Body of pancreas (tissue), 4 donors: ENCODE measurements around the gene FHL1. TPM values are rescaled to one million over a fixed set of nuclear protein-coding genes. Genes with fewer than 3 reads are reported as not detected.
"Not testable (repeated sequence)": the region's sequence is repeated elsewhere in the genome, so short reads cannot be mapped to it uniquely, and the experiment has no call there.

Experiments
- ATAC-seq: fragments of 150-250 bp; one replicate; pipeline ENCODE4 v1.9.1; 2016
- DNase-seq, 4 donors: peaks; one replicate each; pipeline ENCODE4 v3.0.0-alpha.2; 2019
- H3K27ac ChIP-seq, 4 donors: fragments of 200-600 bp; sonication (generic); 1 replicate in 3 of 4; 2 replicates in 1 of 4; pipeline versions ENCODE4 v1.5.1 to v1.6.1; 2016 to 2019; ENCODE audit warnings: mild to moderate bottlenecking in 1 of 4, mixed read lengths in 1 of 4, moderate library complexity in 1 of 4
- H3K27me3 ChIP-seq, 2 donors: fragments of 200-600 bp; sonication (generic); one replicate each; pipeline ENCODE4 v1.6.0; 2016; ENCODE audit warnings: mild to moderate bottlenecking in 1 of 2
- H3K36me3 ChIP-seq, 2 donors: fragments of 200-600 bp; sonication (generic); replicated peaks in 1 of 2; 2 replicates each; pipeline ENCODE4 v1.5.1; 2016; ENCODE audit warnings: low read depth in 2 of 2; ENCODE audit not compliant: insufficient read depth in 1 of 2
- H3K4me1 ChIP-seq: fragments of 200-600 bp; sonication (generic); one replicate; pipeline ENCODE4 v1.6.0; 2016
- H3K4me3 ChIP-seq, 2 donors: fragments of 200-600 bp; sonication (generic); 1 replicate in 1 of 2; 2 replicates in 1 of 2; pipeline ENCODE4 v1.5.1; 2016 to 2019
- H3K9me3 ChIP-seq, 3 donors: fragments of 200-600 bp; sonication (generic); 1 replicate in 2 of 3; 2 replicates in 1 of 3; pipeline ENCODE4 v1.5.1; 2016
- CTCF ChIP-seq, 7 experiments: fragments of 450-650 bp in 4 of 7; fragments of 200-600 bp in 3 of 7; sonication (generic) in 3 of 7; IDR thresholded peaks; one replicate each; pipeline ENCODE4 v1.5.1; 2016 to 2019; ENCODE audit warnings: antibody characterized with exemption in 7 of 7
- POLR2A ChIP-seq, 3 donors: fragments of 450-650 bp; IDR thresholded peaks; one replicate each; pipeline ENCODE4 v1.6.1; 2016; ENCODE audit warnings: antibody characterized with exemption in 3 of 3, mild to moderate bottlenecking in 2 of 3
- WGBS, 2 donors: methylation state at CpG; one replicate each; pipeline ENCODE4 v1.1.5; 2017; 5-methylcytosine and 5-hydroxymethylcytosine counted together
- intact Hi-C: fragments of 100-400 bp; cut with DNase I; formaldehyde crosslinking; loops from one replicate; pipeline ENCODE4 v1.15.1; 2023
- total RNA-seq, 2 donors: library from RNA; depleted of rRNA; stranded (reverse); fragments of >200 nt; gene quantifications; one replicate each; pipeline ENCODE4 v1.1.0, GENCODE V29; 2016

FHL1 gene
- total RNA-seq, 2 donors from 2014 or later: 40.2 to 125 TPM

GRCh38 chrX:136162827-136163570, 15.7 kb downstream of the FHL1 start:
- H3K4me1 ChIP-seq: no peaks in the 10 kb centered on the region
- DNase-seq (peak in 2 of 4 donors; percentile 25 to 50), ATAC-seq (no peak)
- intact Hi-C loops: no loop called here
- H3K27me3 ChIP-seq: no peaks in the 10 kb centered on the region
- 20 to 29% methylated on average over 7 to 9 of the region's 9 CpGs for WGBS, 2 donors
- TF ChIP-seq CTCF (IDR thresholded peaks at IDR 0.05) (peak; percentile 11 to 58 (median 41)), POLR2A (IDR thresholded peaks at IDR 0.05) (no peak)
- H3K9me3 ChIP-seq: no peaks in the 10 kb centered on the region
- no peaks in the 10 kb centered on the region for H3K36me3 ChIP-seq
- H3K4me3 ChIP-seq: no peak overlapping the region
- H3K27ac ChIP-seq: no peak overlapping the region

GRCh38 chrX:136163689-136164088, 16.4 kb downstream of the FHL1 start:
- ATAC-seq: no peak
- TF ChIP-seq CTCF (IDR thresholded peaks at IDR 0.05): no peak
- no peak for TF ChIP-seq POLR2A (IDR thresholded peaks at IDR 0.05)
- Histone ChIP-seq H3K9me3 (no peaks in the 10 kb centered on the region), H3K27ac (no peak overlapping the region), H3K4me1 (no peaks in the 10 kb centered on the region), H3K4me3 (no peak overlapping the region), H3K36me3 (no peaks in the 10 kb centered on the region), H3K27me3 (no peaks in the 10 kb centered on the region)
- intact Hi-C loops: no loop called here
- DNase-seq: no peak
- 43 to 58% methylated on average over 1 of the region's 1 CpG for WGBS, 2 donors

GRCh38 chrX:136165406-136165805, 18.1 kb downstream of the FHL1 start:
- Histone ChIP-seq H3K4me3 (no peak overlapping the region), H3K27me3 (no peaks in the 10 kb centered on the region), H3K36me3 (no peaks in the 10 kb centered on the region), H3K27ac (no peak overlapping the region), H3K4me1 (no peaks in the 10 kb centered on the region), H3K9me3 (no peaks in the 10 kb centered on the region)
- no peak for DNase-seq
- 30 to 41% methylated on average over 3 of the region's 3 CpGs for WGBS, 2 donors
- TF ChIP-seq POLR2A (IDR thresholded peaks at IDR 0.05) (no peak), CTCF (IDR thresholded peaks at IDR 0.05) (no peak)
- no peak for ATAC-seq
- intact Hi-C loops: no loop called here

GRCh38 chrX:136166221-136166855, 19.0 kb downstream of the FHL1 start:
- Histone ChIP-seq H3K4me1 (no peaks in the 10 kb centered on the region), H3K27me3 (no peaks in the 10 kb centered on the region), H3K36me3 (no peaks in the 10 kb centered on the region), H3K27ac (no peak overlapping the region), H3K4me3 (no peak overlapping the region), H3K9me3 (no peaks in the 10 kb centered on the region)
- DNase-seq: no peak
- TF ChIP-seq CTCF (IDR thresholded peaks at IDR 0.05) (peak in 3 of 7 experiments; percentile 8 to 19 (median 13)), POLR2A (IDR thresholded peaks at IDR 0.05) (no peak)
- 44 to 52% methylated on average over 8 of the region's 8 CpGs for WGBS, 2 donors
- intact Hi-C loops: no loop called here
- ATAC-seq: no peak

- H3K4me3 ChIP-seq, H3K27ac ChIP-seq, intact Hi-C loops, DNase-seq, ATAC-seq, H3K4me1 ChIP-seq, H3K9me3 ChIP-seq, H3K36me3 ChIP-seq, H3K27me3 ChIP-seq: not testable (repeated sequence)
- 53 to 70% methylated on average over 5 to 6 of the region's 6 CpGs for WGBS, 2 donors
Measured at GRCh38 chrX:136167989-136168388, 20.7 kb downstream of the FHL1 start.
